Kidney (tissue), 11 donors: Measurements from ENCODE around the gene NBPF8. TPM values are rescaled to one million over a fixed set of nuclear protein-coding genes. Genes with fewer than 3 reads are reported as not detected.
"Not testable (repeated sequence)": the region's sequence is repeated elsewhere in the genome, so short reads cannot be mapped to it uniquely, and the experiment has no call there.

Experiments used
- DNase-seq, 5 donors: peaks; one replicate each; pipeline ENCODE4 v3.0.0-alpha.2; 2013 to 2020
- FAIRE-seq: peaks from 2 replicates; lab custom pipeline; 2012; peaks lifted over from hg19 to GRCh38; lab: Jason Lieb, UNC
- H3K27ac ChIP-seq, 2 donors: one replicate each; pipeline ENCODE4 v1.7.0; 2013; ENCODE audit warnings: low read depth in 2 of 2, low read length in 2 of 2, inconsistent platforms in 1 of 2
- H3K27me3 ChIP-seq: one replicate; pipeline ENCODE4 v1.7.1; 2013; ENCODE audit warnings: low read length, inconsistent platforms; ENCODE audit not compliant: control insufficient read depth, insufficient read depth
- H3K36me3 ChIP-seq, 3 donors: one replicate each; pipeline versions ENCODE4 v1.7.0 to v1.7.1; 2013; ENCODE audit warnings: low read length in 3 of 3, control low read depth in 1 of 3, inconsistent platforms in 1 of 3; ENCODE audit not compliant: insufficient read depth in 3 of 3, control insufficient read depth in 2 of 3
- H3K4me1 ChIP-seq, 3 donors: one replicate each; pipeline versions ENCODE4 v1.7.0 to v1.7.1; 2013; ENCODE audit warnings: low read length in 3 of 3, inconsistent platforms in 1 of 3, low read depth in 1 of 3; ENCODE audit not compliant: control insufficient read depth in 2 of 3, insufficient read depth in 2 of 3
- H3K4me3 ChIP-seq, 3 donors: one replicate each; pipeline versions ENCODE4 v1.7.0 to v1.8.1; 2013; ENCODE audit warnings: low read length in 3 of 3, control low read depth in 1 of 3, inconsistent platforms in 1 of 3
- H3K9ac ChIP-seq, 3 donors: one replicate each; pipeline versions ENCODE4 v1.7.0 to v1.7.1; 2013; ENCODE audit warnings: low read length in 3 of 3, control low read depth in 1 of 3, inconsistent platforms in 1 of 3
- H3K9me3 ChIP-seq, 3 donors: one replicate each; pipeline versions ENCODE4 v1.7.0 to v1.7.1; 2013; ENCODE audit warnings: low read length in 3 of 3, control low read depth in 1 of 3, inconsistent platforms in 1 of 3; ENCODE audit not compliant: control insufficient read depth in 2 of 3, insufficient read depth in 1 of 3
- intact Hi-C: fragments of 100-400 bp; cut with DNase I; formaldehyde crosslinking; loops from one replicate; pipeline ENCODE4 v1.11.1; 2022
- polyA plus RNA-seq: library from polyadenylated mRNA; stranded (reverse); fragments of 350-450 nt; fragmentation: Illumina TruSeq; extraction: RNeasy Lipid Tissue Mini Kit (QIAGEN cat#74804); gene quantifications from one replicate; pipeline ENCODE4 v1.2.3, GENCODE V29; 2014; ENCODE audit warnings: low read depth, low replicate concordance; ENCODE audit not compliant: insufficient read depth
- total RNA-seq: library from RNA; stranded (reverse); fragmentation: NEBNext Ultra II Directional; extraction: Animal tissue kit (Norgen Biotek cat#: 25700); gene quantifications from one replicate; pipeline ENCODE4 v1.2.1, GENCODE V29; 2021
- donor health status: control.
- donor health status: control.
- donor health status: DM: yes; HTN: yes; CAD: no.
- donor health status: Normal renal cell carcinoma (clear cell type).

NBPF8 gene
- total and polyA plus RNA-seq, 2 donors from 2014 or later = 2.4 to 7.9 TPM

DNA sequence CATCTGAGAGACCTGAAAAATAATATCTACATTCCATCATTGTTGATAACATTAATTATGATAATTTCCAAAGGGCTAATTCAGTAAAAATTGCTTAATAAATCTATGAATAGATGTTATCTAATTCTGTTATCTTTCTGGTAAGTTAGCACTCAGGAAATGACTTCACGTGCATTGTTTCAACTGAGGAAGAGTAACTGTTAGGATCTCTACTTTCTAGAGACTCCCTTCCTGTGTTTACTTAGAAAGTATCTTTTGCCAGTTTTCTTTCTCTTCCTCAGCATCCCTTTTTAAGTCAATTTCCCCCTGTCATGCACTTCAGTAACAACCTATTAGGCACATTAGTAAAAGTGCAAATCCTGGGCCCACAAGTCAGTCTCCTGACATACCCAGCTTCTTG, 9.5 kb upstream of the NBPF8 start:
- H3K4me3 ChIP-seq, H3K9me3 ChIP-seq, H3K9ac ChIP-seq, H3K27ac ChIP-seq, H3K27me3 ChIP-seq, H3K36me3 ChIP-seq, intact Hi-C loops, FAIRE-seq, DNase-seq, H3K4me1 ChIP-seq: not testable (repeated sequence)

DNA sequence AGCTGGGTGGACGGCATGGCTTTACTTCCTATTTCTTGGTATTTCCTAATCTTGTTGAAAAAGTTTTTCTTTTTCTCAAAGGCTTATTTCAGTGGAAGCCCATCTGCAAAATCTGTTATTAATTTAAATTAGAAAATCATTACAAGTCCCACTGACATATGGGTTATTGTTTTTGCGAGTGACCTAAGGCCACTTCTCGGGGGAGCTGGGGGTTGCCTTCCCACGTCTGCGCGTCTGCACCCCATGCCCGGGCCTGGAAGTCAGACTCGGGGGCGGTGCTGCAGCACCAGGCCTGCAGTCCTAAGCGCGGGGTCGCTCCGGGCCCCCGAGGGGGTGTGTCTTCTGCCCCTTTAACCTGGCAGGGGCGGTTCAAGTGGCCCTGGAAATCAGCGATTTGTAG, 384 bp upstream of the NBPF8 start:
- intact Hi-C loops, H3K27ac ChIP-seq, FAIRE-seq, H3K9me3 ChIP-seq, H3K4me1 ChIP-seq, H3K9ac ChIP-seq, H3K27me3 ChIP-seq, H3K4me3 ChIP-seq, H3K36me3 ChIP-seq: not testable (repeated sequence)
- peak in 2 of 5 donors; percentile 0 to 14 for DNase-seq

DNA sequence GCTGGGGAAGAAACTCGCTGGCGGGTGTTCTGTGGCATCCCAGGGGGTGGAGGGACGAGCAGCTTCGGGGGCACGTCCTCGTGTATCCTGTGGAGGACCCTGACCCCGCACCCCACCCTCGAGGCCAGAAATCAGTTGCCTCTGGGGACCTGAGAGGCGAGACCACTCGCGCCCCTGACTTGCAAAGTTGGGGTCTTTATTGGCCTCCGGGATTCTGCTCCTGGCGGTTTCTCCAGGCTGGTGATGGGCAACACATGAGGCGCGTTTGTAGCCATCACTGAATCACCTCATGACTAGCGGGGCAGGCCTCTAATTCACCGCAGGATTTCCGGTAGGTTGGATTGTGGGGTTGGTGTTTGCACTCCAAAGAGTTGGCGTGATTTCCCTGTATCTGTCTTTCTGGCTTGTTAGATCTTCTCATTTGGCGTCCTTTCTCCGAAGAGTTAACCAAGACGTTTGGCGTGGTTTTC, 692 bp downstream of the NBPF8 start:
- H3K27me3 ChIP-seq, H3K27ac ChIP-seq, intact Hi-C loops, H3K4me1 ChIP-seq, H3K9me3 ChIP-seq, FAIRE-seq, H3K36me3 ChIP-seq: not testable (repeated sequence)
- peak overlapping the region; percentile 48 to 62 (median 61) for H3K4me3 ChIP-seq
- H3K9ac ChIP-seq = peak overlapping the region in 1 of 3 donors; percentile 55
- peak; percentile 26 to 59 (median 47) for DNase-seq

DNA sequence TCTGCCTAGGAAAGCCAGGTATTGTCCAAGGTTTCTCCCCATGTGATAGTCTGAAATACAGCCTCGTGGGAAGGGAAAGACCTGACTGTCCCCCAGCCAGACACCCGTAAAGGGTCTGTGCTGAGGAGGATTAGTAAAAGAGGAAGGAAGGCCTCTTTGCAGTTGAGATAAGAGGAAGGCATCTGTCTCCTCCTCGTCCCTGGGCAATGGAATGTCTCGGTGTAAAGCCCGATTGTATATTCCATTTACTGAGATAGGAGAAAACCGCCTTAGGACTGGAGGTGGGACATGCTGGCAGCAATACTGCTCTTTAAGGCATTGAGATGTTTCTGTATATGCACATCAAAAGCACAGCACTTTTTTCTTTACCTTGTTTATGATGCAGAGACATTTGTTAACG, 10.2 kb downstream of the NBPF8 start:
- H3K36me3 ChIP-seq, DNase-seq, H3K9me3 ChIP-seq, intact Hi-C loops, H3K27ac ChIP-seq, H3K9ac ChIP-seq, H3K4me3 ChIP-seq, H3K4me1 ChIP-seq, FAIRE-seq, H3K27me3 ChIP-seq: not testable (repeated sequence)

DNA sequence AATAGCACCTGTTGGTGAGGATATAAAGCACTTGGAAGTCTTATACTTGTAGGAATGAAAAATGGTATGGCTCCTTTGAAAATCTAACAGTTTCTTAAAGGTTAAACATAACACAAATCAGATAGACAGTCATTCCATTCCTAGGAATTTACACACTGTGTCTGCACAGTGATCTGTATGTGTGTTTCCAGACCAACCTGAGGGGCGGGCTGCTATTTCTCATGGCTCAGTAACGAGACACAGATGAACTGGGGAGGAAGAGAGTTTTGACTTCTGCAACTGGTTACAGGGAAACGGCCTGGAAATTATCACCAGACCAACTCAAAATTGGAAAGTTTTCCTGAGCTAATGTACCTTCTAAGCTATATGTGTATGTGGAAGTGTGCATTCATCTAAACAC, 16.8 kb downstream of the NBPF8 start:
- FAIRE-seq, intact Hi-C loops, H3K27me3 ChIP-seq: not testable (repeated sequence)

DNA sequence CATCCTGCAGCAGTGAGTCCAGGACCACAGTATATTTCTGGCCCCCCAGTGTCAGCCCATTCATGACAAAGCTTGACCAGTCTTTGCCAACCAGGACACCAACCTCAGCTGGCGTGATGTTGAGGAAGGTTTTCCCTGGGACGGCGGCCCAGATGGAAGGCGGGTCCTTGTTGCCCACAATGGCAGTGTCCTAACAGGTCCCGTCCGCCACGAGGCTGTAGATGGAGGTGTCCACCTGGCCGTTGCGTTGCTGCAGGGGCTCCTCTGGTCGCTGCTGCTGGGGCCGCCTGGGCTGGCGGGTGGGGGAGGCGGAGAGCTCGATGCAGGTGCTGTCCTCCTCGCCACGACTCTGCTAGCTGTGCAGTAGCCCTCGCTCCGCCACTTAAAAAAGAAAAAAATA, 19.0 kb downstream of the NBPF8 start:
- peak in 1 of 5 donors; percentile 43 for DNase-seq
- H3K9me3 ChIP-seq, H3K36me3 ChIP-seq, FAIRE-seq, H3K4me1 ChIP-seq, H3K27ac ChIP-seq, H3K27me3 ChIP-seq, intact Hi-C loops, H3K9ac ChIP-seq, H3K4me3 ChIP-seq: not testable (repeated sequence)

More for the DNA sequence above, 16.8 kb downstream of the NBPF8 start:
- not testable (repeated sequence) for H3K9me3 ChIP-seq, H3K36me3 ChIP-seq, H3K4me1 ChIP-seq, H3K9ac ChIP-seq, H3K27ac ChIP-seq, H3K4me3 ChIP-seq
- peak in 3 of 5 donors; percentile 0 to 10 (median 0) for DNase-seq

DNA sequence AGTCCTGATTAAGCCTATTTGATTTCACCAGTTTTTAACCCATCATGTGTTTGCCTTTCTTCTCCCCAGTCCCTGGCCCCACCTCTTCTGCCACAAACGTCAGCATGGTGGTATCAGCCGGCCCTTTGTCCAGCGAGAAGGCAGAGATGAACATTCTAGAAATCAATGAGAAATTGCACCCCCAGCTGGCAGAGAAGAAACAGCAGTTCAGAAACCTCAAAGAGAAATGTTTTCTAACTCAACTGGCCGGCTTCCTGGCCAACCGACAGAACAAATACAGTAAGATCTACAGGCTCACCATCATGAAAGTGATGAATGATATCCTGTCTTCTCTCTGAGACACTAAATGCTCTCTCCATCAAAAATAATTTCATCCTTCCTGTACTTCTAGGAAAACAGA, 34.3 kb downstream of the NBPF8 start:
- H3K9me3 ChIP-seq, DNase-seq, FAIRE-seq, intact Hi-C loops, H3K4me1 ChIP-seq, H3K36me3 ChIP-seq, H3K27ac ChIP-seq, H3K4me3 ChIP-seq, H3K27me3 ChIP-seq, H3K9ac ChIP-seq: not testable (repeated sequence)
